Endothelial cell of coronary artery (primary cell): ENCODE results near the gene ATP8B3. TPM values are rescaled to one million over a fixed set of nuclear protein-coding genes. Genes with fewer than 3 reads are reported as not detected.

Experiments used
- total RNA-seq: library from RNA; depleted of rRNA; stranded (reverse); fragments of >200 nt; gene quantifications from 2 replicates; pipeline ENCODE4 v1.2.3, GENCODE V29; 2014

Gene ATP8B3, protein sequence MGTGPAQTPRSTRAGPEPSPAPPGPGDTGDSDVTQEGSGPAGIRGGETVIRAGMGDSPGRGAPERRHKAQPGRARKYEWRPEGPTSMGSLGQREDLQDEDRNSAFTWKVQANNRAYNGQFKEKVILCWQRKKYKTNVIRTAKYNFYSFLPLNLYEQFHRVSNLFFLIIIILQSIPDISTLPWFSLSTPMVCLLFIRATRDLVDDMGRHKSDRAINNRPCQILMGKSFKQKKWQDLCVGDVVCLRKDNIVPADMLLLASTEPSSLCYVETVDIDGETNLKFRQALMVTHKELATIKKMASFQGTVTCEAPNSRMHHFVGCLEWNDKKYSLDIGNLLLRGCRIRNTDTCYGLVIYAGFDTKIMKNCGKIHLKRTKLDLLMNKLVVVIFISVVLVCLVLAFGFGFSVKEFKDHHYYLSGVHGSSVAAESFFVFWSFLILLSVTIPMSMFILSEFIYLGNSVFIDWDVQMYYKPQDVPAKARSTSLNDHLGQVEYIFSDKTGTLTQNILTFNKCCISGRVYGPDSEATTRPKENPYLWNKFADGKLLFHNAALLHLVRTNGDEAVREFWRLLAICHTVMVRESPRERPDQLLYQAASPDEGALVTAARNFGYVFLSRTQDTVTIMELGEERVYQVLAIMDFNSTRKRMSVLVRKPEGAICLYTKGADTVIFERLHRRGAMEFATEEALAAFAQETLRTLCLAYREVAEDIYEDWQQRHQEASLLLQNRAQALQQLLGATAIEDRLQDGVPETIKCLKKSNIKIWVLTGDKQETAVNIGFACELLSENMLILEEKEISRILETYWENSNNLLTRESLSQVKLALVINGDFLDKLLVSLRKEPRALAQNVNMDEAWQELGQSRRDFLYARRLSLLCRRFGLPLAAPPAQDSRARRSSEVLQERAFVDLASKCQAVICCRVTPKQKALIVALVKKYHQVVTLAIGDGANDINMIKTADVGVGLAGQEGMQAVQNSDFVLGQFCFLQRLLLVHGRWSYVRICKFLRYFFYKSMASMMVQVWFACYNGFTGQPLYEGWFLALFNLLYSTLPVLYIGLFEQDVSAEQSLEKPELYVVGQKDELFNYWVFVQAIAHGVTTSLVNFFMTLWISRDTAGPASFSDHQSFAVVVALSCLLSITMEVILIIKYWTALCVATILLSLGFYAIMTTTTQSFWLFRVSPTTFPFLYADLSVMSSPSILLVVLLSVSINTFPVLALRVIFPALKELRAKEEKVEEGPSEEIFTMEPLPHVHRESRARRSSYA (N-terminal part only)
- 1.2 and 1.8 TPM in 2 replicates for total RNA-seq

DNA sequence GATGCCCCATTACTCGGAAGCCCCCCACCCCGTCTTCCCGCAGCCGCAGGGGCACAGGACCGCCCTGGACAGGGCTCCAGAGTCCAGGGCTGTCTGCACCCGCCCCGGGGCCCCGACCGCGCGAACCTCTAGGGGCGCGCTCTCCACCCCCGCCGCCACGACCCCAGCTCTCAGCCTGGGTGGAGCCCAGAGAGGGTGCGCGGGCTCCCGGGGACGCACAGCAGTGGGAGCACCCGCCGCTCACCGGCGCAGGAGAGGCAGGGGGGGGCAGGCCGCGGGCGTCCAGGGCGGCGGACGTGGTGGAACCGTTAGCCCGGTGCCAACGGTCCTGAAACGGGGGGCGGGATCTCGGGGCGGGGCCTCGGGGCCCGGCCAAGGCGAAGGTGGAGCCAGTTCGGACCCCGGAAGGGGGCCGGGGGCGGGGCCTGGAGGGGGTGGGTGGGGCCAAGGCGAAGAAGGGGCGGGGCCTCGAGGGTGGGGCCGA, at the start of gene ATP8B3:
ATP8B3 (minus strand) TSS at position 335 of the 484 bp plus-strand sequence. CDS start 540 bp downstream, outside the sequence.

DNA sequence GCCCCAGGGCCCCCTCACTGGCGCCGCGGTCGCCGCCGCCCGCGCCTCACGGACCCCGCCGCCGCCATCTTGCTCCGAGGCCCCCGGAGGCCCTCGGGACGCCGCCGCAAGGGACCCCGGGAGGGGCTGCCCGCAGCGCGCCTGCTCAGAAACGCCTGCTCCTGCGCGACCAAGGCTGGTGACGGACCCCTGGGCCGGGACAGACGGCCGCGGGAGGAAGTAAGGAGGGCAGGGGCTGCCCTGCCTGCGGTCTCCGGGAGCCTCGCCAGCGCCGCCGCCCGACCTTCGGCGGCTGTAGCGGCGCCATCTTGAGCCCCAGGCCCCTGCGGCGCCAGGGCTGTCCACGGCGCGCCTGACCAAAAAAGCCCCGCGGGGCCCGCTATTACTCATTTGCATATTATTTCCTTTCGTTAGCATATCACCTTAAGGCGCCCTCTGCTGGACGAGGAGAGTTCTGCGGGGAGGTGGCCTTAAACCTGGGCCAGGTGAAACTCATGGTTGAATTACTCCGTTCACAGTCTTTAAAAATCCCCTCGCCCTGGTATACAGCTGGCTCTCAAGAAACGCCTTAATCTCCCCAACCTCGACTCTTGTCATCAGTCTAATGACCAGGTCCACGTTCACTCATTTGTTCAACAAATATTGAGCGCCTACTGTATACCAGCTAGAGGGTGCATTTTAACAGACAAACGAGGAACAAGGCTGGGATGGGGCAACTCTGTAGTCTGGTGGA, 36.5 kb upstream of the ATP8B3 start, which contains the start of gene REXO1:
REXO1 (minus strand) TSS at position 85 of the 733 bp plus-strand sequence. CDS start 125 bp downstream, outside the sequence.

DNA sequence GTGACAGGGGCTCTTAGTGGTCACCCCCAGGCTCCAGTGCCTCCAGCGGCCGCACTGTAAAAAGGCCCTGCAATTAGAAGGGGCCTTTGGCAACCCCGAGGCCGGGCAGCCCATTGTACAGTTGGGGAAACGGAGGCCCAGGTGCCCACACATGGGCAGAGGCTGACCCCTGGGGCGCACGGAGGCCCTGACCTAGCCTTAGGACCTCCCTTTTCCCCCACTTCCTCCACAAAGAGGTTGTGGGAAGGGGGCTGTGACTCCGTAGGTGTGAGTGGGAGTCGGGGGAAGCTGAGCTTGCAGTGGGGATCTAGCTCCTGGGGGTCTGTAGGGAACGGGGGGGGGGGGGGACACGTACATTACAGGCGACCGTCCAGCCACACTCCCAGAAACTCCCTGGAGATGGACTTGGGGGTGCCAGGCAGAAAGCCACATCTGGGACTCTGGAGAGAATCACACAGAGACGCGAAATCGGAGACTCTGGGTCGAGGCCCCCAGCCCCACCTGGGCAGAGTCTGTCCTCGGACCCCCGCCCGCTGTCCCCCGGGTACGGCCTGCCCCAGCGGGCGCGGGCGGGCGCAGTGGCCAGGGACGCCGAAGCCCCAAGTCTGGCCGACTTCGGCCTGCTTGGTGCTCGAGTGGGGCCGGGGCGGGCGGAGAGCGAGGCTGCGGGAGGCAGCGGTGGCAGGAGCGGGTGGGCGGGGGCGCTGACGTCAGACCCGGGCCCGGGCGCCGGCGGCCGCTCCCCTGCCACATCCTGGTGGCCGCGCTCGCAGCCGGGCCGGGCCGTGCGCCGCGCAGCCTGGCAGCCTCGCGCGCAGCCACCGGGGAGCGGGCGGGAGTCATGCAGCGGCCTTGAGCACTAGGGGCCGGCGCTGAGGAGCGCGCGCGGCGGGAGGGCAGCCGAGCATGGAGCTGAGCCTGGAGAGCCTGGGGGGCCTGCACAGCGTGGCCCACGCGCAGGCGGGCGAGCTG, 59.0 kb downstream of the ATP8B3 start, which contains the start of gene ONECUT3:
ONECUT3 (plus strand) TSS at position 750 of the 972 bp plus-strand sequence; CDS start at position 907, 157 bp downstream.

Other genes with a start within 250 kb of the ATP8B3 start
- gene MEX3D, start 244.0 kb downstream of the ATP8B3 start, total RNA-seq = 67.0 and 70.2 TPM in 2 replicates
- 108 and 110 TPM in 2 replicates for gene MBD3, start 219.4 kb downstream of the ATP8B3 start, total RNA-seq
- gene UQCR11, start 206.8 kb downstream of the ATP8B3 start, total RNA-seq = 74.2 and 84.3 TPM in 2 replicates
- gene TCF3, start 159.7 kb downstream of the ATP8B3 start, total RNA-seq = 111 and 115 TPM in 2 replicates
- not detected in 2 replicates for gene ONECUT3, start 58.8 kb downstream of the ATP8B3 start, total RNA-seq
- gene REXO1, start 36.2 kb upstream of the ATP8B3 start, total RNA-seq = 4.4 and 8.0 TPM in 2 replicates
- gene KLF16, start 51.3 kb upstream of the ATP8B3 start, total RNA-seq = 5.8 and 6.8 TPM in 2 replicates
- 134 and 138 TPM in 2 replicates for gene ABHD17A, start 73.2 kb upstream of the ATP8B3 start, total RNA-seq
- gene ADAT3, start 93.1 kb upstream of the ATP8B3 start, total RNA-seq = 1.5 and 2.4 TPM in 2 replicates
- 18.0 and 29.7 TPM in 2 replicates for gene SCAMP4, start 93.1 kb upstream of the ATP8B3 start, total RNA-seq
- gene CSNK1G2, start 128.9 kb upstream of the ATP8B3 start, total RNA-seq = 72.8 and 76.8 TPM in 2 replicates
- 44.5 and 79.0 TPM in 2 replicates for gene BTBD2, start 203.4 kb upstream of the ATP8B3 start, total RNA-seq
- 76.0 and 203 TPM in 2 replicates for gene MKNK2, start 239.0 kb upstream of the ATP8B3 start, total RNA-seq